GM12878 (cell line): ENCODE data around the gene DMKN.

Experiments used
- CTCF ChIP-seq, 3 experiments: IDR thresholded peaks in 2 of 3; conservative IDR thresholded peaks in 1 of 3; 2 replicates each; pipeline ENCODE4 v1.5.1; 2011; ENCODE audit warnings: low read depth in 3 of 3, low read length in 3 of 3, mild to moderate bottlenecking in 3 of 3, control low read depth in 2 of 3, moderate library complexity in 2 of 3, inconsistent platforms in 1 of 3, mixed read lengths in 1 of 3; ENCODE audit not compliant: control insufficient read depth in 2 of 3, insufficient read depth in 1 of 3; ENCODE audit errors: extremely low read depth in 1 of 3
- HDAC2 ChIP-seq: fragments of 200-600 bp; sonication (generic); IDR thresholded peaks from 2 replicates; pipeline ENCODE4 v1.6.1; 2017
- NFIC ChIP-seq: IDR thresholded peaks from 2 replicates; pipeline ENCODE4 v1.6.1; 2012; ENCODE audit warnings: low read depth, mild to moderate bottlenecking, inconsistent platforms, low read length, moderate library complexity
- NR2F1 ChIP-seq: fragments of 450-650 bp; conservative IDR thresholded peaks from 2 replicates; pipeline ENCODE4 v1.6.1; 2017; ENCODE audit warnings: mild to moderate bottlenecking
- POLR2A ChIP-seq: IDR thresholded peaks from 2 replicates; pipeline ENCODE4 v1.6.1; 2011; ENCODE audit warnings: low read depth, mild to moderate bottlenecking, low read length
- POLR2AphosphoS5 ChIP-seq: IDR thresholded peaks from 2 replicates; pipeline ENCODE4 v1.6.1; 2011; ENCODE audit warnings: mild to moderate bottlenecking, low read length, inconsistent platforms
- SIN3A ChIP-seq: IDR thresholded peaks from 2 replicates; pipeline ENCODE4 v1.6.1; 2012; ENCODE audit warnings: low read depth, low read length, improper control_type of control experiment
- SPI1 ChIP-seq: IDR thresholded peaks from 2 replicates; pipeline ENCODE4 v1.6.1; 2011; ENCODE audit warnings: low read depth, mild to moderate bottlenecking, low read length, moderate library complexity, borderline replicate concordance; ENCODE audit not compliant: insufficient read depth
- USF2 ChIP-seq: IDR thresholded peaks from 2 replicates; pipeline ENCODE4 v1.6.1; 2011; ENCODE audit warnings: low read depth, low read length, improper control_type of control experiment, borderline replicate concordance
- YY1 ChIP-seq: IDR thresholded peaks from 2 replicates; pipeline ENCODE4 v1.6.1; 2011; ENCODE audit warnings: low read depth, mild to moderate bottlenecking, low read length
- ZNF24 ChIP-seq: fragments of 450-650 bp; IDR thresholded peaks from 2 replicates; pipeline ENCODE4 v1.6.1; 2017; ENCODE audit warnings: antibody characterized with exemption, mild to moderate bottlenecking
- ZNF274 ChIP-seq: IDR thresholded peaks from one replicate; pipeline ENCODE4 v1.8.0; 2011; ENCODE audit not compliant: insufficient read length, insufficient read depth

GRCh38 chr19:35447606-35448469, 65.6 kb downstream of the DMKN start, which contains the start of gene FFAR2:
- TF ChIP-seq CTCF (IDR thresholded peaks at IDR 0.05 in 2 of 3, conservative IDR thresholded peaks at IDR 0.05 in 1 of 3; ENCODE audit: control insufficient read depth in 2 of 3, extremely low read depth in 1 of 3, insufficient read depth in 1 of 3, low read depth in 3 of 3, low read length in 3 of 3), result no peak
- no peak for TF ChIP-seq ZNF24
- TF ChIP-seq NFIC, result no peak
- no peak for TF ChIP-seq SIN3A
- no peak for TF ChIP-seq SPI1
- TF ChIP-seq NR2F1, result no peak
- TF ChIP-seq HDAC2, result no peak
- TF ChIP-seq POLR2A, result no peak
- TF ChIP-seq ZNF274, result no peak
- no peak for TF ChIP-seq USF2
- no peak for TF ChIP-seq YY1
- TF ChIP-seq POLR2AphosphoS5, result no peak
